Karpas-422 (cell line): ENCODE data around the gene RTF2. TPM values are rescaled to one million over a fixed set of nuclear protein-coding genes. Genes with fewer than 3 reads are reported as not detected.

Experiments used
- small RNA-seq: library from RNA; depleted of rRNA; stranded (forward); fragments of <200 nt; gene quantifications from one replicate; pipeline ENCODE3, GENCODE V24; 2014
- total RNA-seq: library from RNA; depleted of rRNA; stranded (reverse); fragments of >200 nt; shearing (Covaris generic); gene quantifications from 2 replicates; pipeline ENCODE4 v1.2.3, GENCODE V29; 2014; ENCODE audit warnings: low replicate concordance; rRNA removed

The RTF2 gene
- total RNA-seq, 1 experiment from 2014 or later = 46.0 TPM

Small RNA genes within 50 kb of the gene (small RNA-seq; reads per million reads assigned to genes)
- gene RPL39P = not detected

Other genes with a start within 250 kb of the RTF2 start
- gene MC3R, start 219.9 kb upstream of the RTF2 start, total RNA-seq = not detected in 2 replicates
- not detected in 2 replicates for gene FAM210B, start 109.7 kb upstream of the RTF2 start, total RNA-seq
- gene AURKA, start 76.4 kb upstream of the RTF2 start, total RNA-seq = 46.8 and 53.8 TPM in 2 replicates
- gene CSTF1, start 76.0 kb upstream of the RTF2 start, total RNA-seq = 41.5 and 75.2 TPM in 2 replicates
- gene CASS4, start 56.4 kb upstream of the RTF2 start, total RNA-seq = not detected in 2 replicates
- 0.25 TPM in 1 of 2 replicates, not detected in the other for gene FAM209A, start 56.1 kb downstream of the RTF2 start, total RNA-seq
- gene FAM209B, start 64.6 kb downstream of the RTF2 start, total RNA-seq = 0.60 TPM in 1 of 2 replicates, not detected in the other
- gene TFAP2C, start 160.7 kb downstream of the RTF2 start, total RNA-seq = not detected in 2 replicates